ENCODE data around the gene KRTAP10-6. TPM values are rescaled to one million over a fixed set of nuclear protein-coding genes. Genes with fewer than 3 reads are reported as not detected.

Gene KRTAP10-6
- total RNA-seq, 4 donors from 2014 or later, result not detected

DNA sequence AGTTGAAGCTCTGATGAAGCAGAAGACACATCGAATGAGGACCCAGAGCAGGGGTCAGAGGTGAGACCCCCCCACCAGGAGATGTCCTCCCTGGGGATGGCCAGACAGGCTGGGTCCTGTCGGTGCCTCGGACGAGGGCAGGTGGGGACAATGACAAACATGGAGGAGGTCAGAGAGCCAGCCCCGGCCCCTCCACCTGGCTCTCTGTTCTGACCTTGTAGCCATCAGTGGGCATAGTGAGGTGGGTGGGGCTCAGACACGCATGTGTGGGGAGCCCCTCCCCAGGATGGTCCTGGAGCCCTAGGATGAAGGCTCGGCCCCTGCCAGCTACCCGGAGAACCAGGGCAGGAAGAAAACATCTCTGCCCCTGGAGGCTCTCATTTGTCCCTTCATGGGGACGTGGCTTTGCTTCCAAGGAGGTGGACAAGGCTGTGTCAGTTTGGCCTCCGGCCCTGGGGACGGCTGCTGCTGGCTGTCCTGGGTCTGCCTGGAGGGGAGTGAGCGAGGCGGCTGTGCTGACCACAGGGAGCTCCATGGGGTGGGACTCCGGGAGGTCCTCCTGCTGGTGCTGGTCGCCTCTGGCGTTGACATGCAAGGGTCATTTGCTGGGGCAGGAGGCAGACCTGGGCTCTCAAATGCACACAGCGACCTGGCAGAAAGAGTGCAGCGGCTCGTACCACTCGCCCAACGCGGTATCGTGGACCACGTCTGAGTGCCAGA, 2.6 kb downstream of the KRTAP10-6 start:
- TF ChIP-seq POLR2A (IDR thresholded peaks at IDR 0.05; ENCODE audit: low read depth), result no peak
- no peak for TF ChIP-seq POLR2AphosphoS5 (IDR thresholded peaks at IDR 0.05)
- TF ChIP-seq EP300 (IDR thresholded peaks at IDR 0.05), result no peak
- no peak for TF ChIP-seq CTCF (IDR thresholded peaks at IDR 0.05)
- 86% methylated on average over 6 of the region's 24 CpGs for whole genome bisulfite sequencing
- intact Hi-C loops (cut with DNase I), result no loop called here
- H3K9me3 ChIP-seq, result no peaks in the 10 kb centered on the region
- peak; percentile 57 for DNase-seq (ENCODE audit: extremely low spot score)
- no peaks in the 10 kb centered on the region for H3K36me3 ChIP-seq
- H3K27ac ChIP-seq (replicated peaks in 1 of 4), result no peak overlapping the region
- peaks cover 0 to 64% (median 0%) of the 10 kb centered on the region in 4 donors for H3K27me3 ChIP-seq
- no peaks in the 10 kb centered on the region for H3K4me1 ChIP-seq
- H3K4me3 ChIP-seq, result no peak overlapping the region

DNA sequence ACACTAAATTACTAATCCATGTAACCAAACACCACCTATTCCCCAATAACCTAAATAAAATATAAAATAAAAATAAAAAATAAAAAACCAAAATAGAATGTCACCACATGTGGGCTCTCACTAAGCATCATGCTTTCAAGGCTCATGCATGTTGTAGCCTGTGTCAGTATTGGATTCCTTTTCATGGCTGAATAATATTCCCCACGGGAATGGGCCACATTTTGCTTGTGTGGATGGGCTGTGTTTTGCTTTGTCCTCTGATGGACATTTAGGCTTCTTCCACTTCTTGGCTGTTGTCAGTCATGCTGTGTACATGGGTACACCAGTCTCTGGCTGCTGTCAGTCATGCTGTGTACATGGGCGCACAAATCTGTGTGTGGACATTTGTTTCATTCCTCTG, 3.2 kb downstream of the KRTAP10-6 start:
- Histone ChIP-seq H3K4me1 (peaks cover 0 to 5% (median 2%) of the 10 kb centered on the region in 4 donors), H3K27ac (replicated peaks in 1 of 4) (no peak overlapping the region), H3K9me3 (no peaks in the 10 kb centered on the region), H3K4me3 (no peak overlapping the region), H3K27me3 (peaks cover 0 to 64% (median 0%) of the 10 kb centered on the region in 4 donors), H3K36me3 (no peaks in the 10 kb centered on the region)
- peak; percentile 45 for DNase-seq (ENCODE audit: extremely low spot score)
- no peak for TF ChIP-seq POLR2AphosphoS5 (IDR thresholded peaks at IDR 0.05)
- no peak for TF ChIP-seq POLR2A (IDR thresholded peaks at IDR 0.05; ENCODE audit: low read depth)
- no peak for TF ChIP-seq EP300 (IDR thresholded peaks at IDR 0.05)
- no peak for TF ChIP-seq CTCF (IDR thresholded peaks at IDR 0.05)
- intact Hi-C loops (cut with DNase I), result no loop called here
- 96% methylated on average over 2 of the region's 2 CpGs for WGBS

DNA sequence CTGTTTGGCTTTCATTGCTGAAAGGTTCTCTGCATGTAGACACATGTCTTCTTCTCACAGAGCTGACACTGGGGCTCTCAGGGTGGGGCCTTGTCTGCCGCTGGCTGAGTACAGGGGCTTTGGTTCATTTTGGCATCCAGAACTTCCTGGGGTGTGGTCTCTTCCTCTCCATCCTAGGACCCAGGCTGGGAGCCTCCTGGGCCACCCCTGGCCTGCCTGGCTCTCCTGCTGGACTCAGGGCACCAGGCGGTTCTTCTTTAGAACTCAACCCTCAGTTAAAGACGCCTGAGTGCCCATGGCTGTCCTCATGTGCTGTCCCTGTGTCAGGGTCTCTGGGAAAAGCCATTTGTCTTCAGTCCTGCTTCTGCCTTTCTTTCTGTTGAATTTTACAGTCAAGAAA, 6.4 kb downstream of the KRTAP10-6 start:
- DNase-seq (ENCODE audit: extremely low spot score), result peak; percentile 47
- 89% methylated on average over 3 of the region's 3 CpGs for WGBS
- Histone ChIP-seq H3K27me3 (peaks cover 0 to 44% (median 0%) of the 10 kb centered on the region in 4 donors), H3K9me3 (peaks cover 0 to 14% (median 4%) of the 10 kb centered on the region in 4 donors), H3K36me3 (no peaks in the 10 kb centered on the region), H3K4me3 (no peak overlapping the region), H3K4me1 (peaks cover 0 to 16% (median 5%) of the 10 kb centered on the region in 4 donors), H3K27ac (replicated peaks in 1 of 4) (no peak overlapping the region)
- no peak for TF ChIP-seq POLR2A (IDR thresholded peaks at IDR 0.05; ENCODE audit: low read depth)
- no peak for TF ChIP-seq POLR2AphosphoS5 (IDR thresholded peaks at IDR 0.05)
- no peak for TF ChIP-seq CTCF (IDR thresholded peaks at IDR 0.05)
- TF ChIP-seq EP300 (IDR thresholded peaks at IDR 0.05), result no peak
- intact Hi-C loops (cut with DNase I), result no loop called here

DNA sequence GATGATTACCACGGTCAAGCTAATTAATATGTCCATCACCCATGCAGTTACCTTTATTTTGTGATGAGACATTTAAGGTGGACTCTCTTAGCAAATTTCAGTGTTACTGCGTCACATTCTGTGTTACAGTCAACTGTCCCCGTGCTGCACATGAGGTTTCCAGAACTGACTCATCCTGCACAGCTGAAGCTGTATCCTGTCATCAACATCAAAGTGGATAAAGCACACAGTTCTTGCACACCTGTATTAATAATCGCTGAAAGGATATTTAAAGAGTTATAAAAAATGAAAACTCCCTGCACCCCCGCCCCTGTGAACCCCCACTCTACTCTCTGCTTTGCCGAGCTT, 8.5 kb downstream of the KRTAP10-6 start:
- Histone ChIP-seq H3K4me3 (no peak overlapping the region), H3K9me3 (peaks cover 0 to 22% (median 4%) of the 10 kb centered on the region in 4 donors), H3K4me1 (peaks cover 0 to 16% (median 5%) of the 10 kb centered on the region in 4 donors), H3K27ac (replicated peaks in 1 of 4) (no peak overlapping the region), H3K36me3 (no peaks in the 10 kb centered on the region), H3K27me3 (peaks cover 0 to 38% (median 0%) of the 10 kb centered on the region in 4 donors)
- TF ChIP-seq EP300 (IDR thresholded peaks at IDR 0.05), result no peak
- TF ChIP-seq POLR2A (IDR thresholded peaks at IDR 0.05; ENCODE audit: low read depth), result no peak
- TF ChIP-seq CTCF (IDR thresholded peaks at IDR 0.05), result no peak
- no peak for TF ChIP-seq POLR2AphosphoS5 (IDR thresholded peaks at IDR 0.05)
- intact Hi-C loops (cut with DNase I), result no loop called here
- no peak for DNase-seq (ENCODE audit: extremely low spot score)
- WGBS, result 67% methylated on average over 6 of the region's 6 CpGs

All from esophagus muscularis mucosa (tissue), 4 donors.